ENCODE data around the gene TMEM231. TPM values are rescaled to one million over a fixed set of nuclear protein-coding genes. Genes with fewer than 3 reads are reported as not detected.

TMEM231 gene
- total and polyA plus RNA-seq, 2 of the 8 experiments (the other 6 are each of a cell fraction or from before 2014, with no cell fraction given), result 8.3 to 26.7 TPM

DNA sequence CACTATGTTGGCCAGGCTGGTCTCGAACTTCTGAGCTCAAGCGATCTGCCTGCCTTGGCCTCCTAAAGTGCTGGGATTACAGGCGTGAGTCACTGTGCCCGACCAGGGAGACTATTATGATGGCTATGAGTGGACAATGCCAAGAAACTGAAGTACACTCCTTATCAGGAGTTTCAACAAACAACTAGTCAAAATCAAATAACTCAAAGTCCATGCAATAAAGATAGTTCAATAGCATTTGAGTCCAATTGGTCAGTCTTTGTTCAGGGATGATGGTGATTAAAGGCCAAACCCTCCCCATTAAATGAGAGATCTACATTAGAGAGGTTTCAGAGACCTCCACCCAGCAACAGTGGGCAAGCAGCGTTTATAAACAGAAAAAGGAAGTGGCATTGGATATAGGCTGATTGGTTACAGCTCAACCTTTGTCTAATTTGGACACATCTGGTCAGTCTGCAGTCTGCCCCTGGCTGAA, 28.2 kb downstream of the TMEM231 start (continued):
- TF ChIP-seq HDAC6 (IDR thresholded peaks at IDR 0.05; ENCODE audit: low read depth, low read length), result no peak
- TF ChIP-seq SIRT6 (IDR thresholded peaks at IDR 0.05; ENCODE audit: low read length), result no peak
- no peak for TF ChIP-seq SUZ12 (IDR thresholded peaks at IDR 0.05; ENCODE audit: low read length)
- no peak for TF ChIP-seq CBX5 (IDR thresholded peaks at IDR 0.05; ENCODE audit: low read depth, low read length)
- TF ChIP-seq BRCA1 (IDR thresholded peaks at IDR 0.05; ENCODE audit: low read depth, low read length), result no peak
